NCI-H226 (cell line): ENCODE results near the gene ABCC4.
"Not testable (repeated sequence)": the region's sequence is repeated elsewhere in the genome, so short reads cannot be mapped to it uniquely, and the experiment has no call there.

Experiments
- DNase-seq: peaks from one replicate; pipeline ENCODE4 v3.0.0-alpha.2; 2015

Gene ABCC4

GRCh38 chr13:95298971-95299621 lies 2.2 kb downstream of the ABCC4 start:
- peak; percentile 82 for DNase-seq

DNA sequence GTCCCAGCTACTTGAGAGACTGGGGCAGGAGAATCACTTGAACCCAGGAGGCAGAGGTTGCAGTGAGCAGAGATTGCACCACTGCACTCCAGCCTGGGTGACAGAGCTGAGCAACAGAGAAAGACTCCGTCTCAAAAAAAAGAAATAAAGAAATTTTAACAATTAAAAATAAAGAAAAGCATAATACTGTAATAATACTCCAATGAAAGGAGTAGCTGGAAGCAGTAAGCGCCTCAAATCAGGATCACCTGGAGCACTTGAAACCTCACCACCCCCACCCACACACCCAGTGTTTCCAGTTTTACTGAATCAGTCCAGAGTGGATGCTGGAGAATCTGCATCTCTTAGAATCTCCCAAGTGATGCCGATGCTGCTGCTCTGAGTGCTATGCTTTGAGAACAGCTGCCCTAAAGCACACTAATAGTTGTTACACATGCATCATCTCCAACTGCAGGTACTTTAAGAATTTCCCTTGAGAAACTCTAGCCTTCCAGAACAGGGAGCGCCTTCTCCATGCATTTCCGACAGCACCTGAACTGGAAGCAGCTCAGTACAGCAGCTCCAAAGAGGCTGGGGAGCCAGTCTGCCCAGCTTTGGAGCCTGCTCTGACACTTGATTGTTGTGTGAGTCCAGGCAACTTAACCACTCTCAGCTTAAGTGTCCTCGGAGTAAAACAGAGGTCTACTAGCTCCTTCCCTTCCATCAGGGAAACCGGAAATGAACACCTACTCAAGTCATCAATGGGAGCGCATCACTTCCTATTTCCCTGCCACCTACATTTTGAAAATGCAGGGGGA lies 2.9 kb downstream of the ABCC4 start:
- no peak for DNase-seq

GRCh38 chr13:95296326-95296925 lies 4.8 kb downstream of the ABCC4 start:
- DNase-seq, result peak; percentile 31

DNA sequence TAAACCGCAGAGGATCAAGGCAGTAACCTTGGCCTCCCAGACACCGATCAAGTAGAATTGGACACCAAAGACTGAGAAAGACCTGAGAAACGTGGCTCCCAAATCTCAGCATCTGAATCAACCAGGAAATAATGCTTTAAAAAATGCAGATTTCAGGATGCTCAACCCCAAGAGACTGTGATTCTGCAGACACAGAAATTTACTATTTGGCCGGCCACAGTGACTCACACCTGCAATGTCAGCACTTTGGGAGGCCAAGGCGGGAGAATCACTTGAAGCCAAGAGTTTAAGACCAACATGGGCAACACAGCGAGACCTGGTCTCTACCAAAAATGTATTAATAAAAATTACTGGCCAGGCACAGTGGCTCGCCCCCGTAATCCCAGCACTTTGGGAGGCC lies 6.2 kb downstream of the ABCC4 start:
- DNase-seq, result no peak

DNA sequence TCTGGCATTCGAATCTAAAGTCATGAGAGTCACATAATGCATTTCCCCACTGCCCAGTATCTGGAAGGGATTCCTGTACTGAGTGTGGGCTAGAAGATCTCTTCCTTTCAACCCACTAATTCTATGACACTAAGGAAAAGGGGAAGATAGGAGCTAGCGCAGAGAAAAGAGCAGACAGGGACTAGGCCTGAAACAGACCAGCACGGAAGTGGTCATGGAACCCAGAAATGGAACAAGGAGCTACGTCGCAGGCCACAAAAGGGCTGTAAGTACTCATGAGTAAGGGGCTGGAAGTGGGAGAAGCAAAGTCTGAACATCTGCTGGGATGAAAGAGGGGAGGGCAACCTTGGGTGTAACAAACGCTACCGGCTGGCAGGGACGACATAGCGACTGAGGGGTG lies 8.6 kb downstream of the ABCC4 start:
- no peak for DNase-seq

GRCh38 chr13:95289901-95290300 lies 11.3 kb downstream of the ABCC4 start:
- not testable (repeated sequence) for DNase-seq

GRCh38 chr13:95289020-95289444 lies 12.2 kb downstream of the ABCC4 start:
- no peak for DNase-seq

DNA sequence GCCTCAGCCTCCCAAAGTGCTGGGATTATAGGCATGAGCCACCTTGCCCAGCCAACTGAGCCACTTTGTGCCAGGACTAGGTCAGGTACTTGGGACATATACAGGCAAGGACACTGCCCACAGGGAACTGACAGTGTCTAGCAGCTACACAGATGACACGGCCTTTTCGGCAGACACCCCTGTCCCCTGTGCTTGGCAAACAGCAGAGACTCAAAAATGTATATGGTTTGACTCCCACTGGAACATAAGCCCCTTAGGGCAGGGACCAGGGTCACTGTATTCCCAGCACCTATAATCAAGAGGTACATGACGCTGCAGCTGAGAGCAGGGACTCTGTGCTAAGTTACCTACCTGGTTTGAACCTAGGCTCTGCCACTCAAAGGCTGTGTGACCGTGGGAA lies 16.8 kb downstream of the ABCC4 start:
- DNase-seq, result no peak

GRCh38 chr13:95279016-95279415 lies 22.2 kb downstream of the ABCC4 start:
- no peak for DNase-seq

GRCh38 chr13:95276037-95276505 lies 25.2 kb downstream of the ABCC4 start:
- DNase-seq, result no peak

- no peak for DNase-seq
Measured at GRCh38 chr13:95275322-95276036, 25.8 kb downstream of the ABCC4 start.

DNA sequence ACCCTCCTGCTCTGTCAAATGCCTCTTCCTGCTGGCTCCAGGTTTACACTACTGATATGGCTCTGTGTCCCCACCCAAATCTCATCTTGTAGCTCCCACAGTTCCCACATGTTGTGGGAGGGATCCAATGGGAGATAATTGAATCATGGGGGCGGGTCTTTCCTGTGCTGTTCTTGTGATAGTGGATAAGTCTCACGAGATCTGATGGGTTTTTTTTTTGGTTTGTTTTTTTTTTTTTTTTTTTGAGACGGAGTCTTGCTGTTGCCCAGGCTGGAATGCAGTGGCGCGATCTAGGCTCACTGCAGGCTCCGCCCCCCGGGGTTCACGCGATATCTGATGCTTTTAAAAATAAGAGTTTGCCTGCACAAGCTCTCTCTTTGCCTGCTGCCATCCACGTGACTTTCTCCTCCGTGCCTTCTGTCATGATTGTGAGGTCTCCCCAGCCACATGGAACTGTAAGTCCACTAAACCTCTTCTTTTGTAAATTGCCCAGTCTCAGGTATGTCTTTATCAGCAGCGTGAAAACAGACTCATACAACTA lies 27.6 kb downstream of the ABCC4 start:
- not testable (repeated sequence) for DNase-seq

GRCh38 chr13:95272076-95272475 lies 29.2 kb downstream of the ABCC4 start:
- not testable (repeated sequence) for DNase-seq

- no peak for DNase-seq
Measured at GRCh38 chr13:95269756-95270155, 31.5 kb downstream of the ABCC4 start.

DNA sequence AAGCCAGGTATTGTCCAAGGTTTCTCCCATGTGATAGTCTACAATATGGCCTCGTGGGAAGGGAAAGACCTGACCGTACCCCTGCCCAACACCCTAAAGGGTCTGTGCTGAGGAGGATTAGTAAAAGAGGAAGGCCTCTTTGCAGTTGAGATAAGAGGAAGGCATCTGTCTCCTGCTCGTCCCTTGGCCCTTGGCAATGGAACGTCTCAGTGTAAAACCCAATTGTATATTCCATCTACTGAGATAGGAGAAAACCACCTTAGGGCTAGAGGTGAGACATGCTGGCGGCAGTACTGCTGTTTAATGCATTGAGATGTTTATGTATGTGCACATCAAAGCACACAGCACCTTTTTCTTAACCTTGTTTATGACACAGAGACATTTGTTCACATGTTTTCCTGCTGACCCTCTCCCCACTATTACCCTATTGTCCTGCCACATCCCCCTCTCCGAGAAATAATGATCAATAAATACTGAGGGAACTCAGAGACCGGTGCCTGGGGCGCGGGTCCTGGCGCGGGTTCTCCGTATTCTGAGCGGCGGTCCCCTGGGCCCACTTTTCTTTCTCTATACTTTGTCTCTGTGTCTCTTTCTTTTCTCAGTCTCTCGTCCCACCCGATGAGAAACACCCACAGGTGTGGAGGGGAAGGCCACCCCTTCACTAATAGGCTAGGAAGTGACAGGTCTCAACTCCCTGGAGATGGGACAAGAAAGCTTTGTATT lies 32.7 kb downstream of the ABCC4 start:
- not testable (repeated sequence) for DNase-seq

- peak; percentile 43 for DNase-seq
Measured at GRCh38 chr13:95267662-95268342, 33.4 kb downstream of the ABCC4 start.

DNA sequence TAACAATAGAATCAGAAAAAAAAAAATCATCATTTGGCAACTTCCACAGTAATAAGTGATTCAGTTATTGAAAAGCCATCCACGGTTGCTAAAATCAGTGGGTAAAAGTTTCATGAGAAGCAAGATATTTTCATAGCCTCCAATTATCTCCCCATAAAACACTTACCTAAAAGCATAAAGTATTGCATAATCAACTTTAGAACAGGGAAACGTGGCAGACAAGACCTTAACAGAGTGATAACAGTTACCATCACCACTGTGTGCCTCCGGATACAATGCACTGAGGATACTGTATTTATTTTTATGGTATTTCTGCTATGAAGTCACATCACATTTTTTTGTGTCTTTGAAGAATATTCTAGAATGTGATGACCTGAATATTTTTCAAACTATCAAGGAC lies 37.0 kb downstream of the ABCC4 start:
- DNase-seq, result no peak

DNA sequence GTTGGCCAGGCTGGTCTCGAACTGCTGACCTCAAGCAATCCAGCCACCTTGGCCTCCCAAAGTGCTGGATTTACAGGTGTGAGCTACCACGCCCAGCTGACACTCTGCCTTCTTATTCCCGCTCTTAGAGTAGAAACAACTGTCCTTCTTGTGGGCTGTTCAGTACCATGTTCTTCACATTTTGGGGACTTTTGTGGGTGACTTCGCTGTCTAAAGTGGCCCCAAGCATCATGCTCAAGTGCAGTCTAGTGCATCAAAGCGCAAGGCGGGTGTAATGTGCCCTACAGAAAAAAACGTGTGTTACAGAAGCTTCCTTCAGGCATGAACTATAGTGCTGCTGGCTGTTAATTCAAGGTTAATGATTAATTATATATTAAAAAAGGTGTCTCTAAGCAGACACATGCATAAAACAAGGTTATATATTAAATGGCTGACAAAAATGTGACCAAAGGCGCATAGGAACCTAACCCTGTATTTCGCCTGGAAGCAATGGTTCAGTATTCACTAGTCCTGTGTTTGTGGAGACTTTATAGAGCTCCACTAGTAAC lies 38.3 kb downstream of the ABCC4 start:
- no peak for DNase-seq

- DNase-seq, result no peak
Measured at GRCh38 chr13:95261956-95262355, 39.3 kb downstream of the ABCC4 start.

DNA sequence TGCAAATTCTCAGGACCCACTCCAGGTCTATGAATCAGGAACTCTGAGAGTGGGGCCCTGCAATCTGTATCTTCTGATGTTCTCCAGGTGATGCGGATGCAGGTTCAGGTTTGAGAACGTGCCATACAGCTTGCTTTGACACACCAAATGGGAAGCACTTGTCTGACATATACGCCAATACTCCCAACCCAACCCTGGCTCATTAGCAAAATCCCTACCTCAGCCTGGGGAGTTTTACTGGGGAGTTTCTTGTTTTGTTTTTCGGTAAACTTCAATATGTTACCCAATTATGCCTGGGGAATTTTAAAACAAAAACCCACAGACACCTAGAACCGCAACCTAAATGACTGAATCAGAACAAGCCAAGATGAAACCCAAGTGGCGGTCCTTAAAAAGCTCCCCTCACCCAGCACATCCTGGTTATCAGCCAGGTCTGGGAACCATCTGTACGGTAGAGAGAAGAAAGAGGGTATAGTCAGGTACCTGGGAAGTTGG lies 41.2 kb downstream of the ABCC4 start:
- no peak for DNase-seq

GRCh38 chr13:95258619-95259194 lies 42.5 kb downstream of the ABCC4 start:
- no peak for DNase-seq
